ENCODE data around the gene LMNB1. TPM values are rescaled to one million over a fixed set of nuclear protein-coding genes. Genes with fewer than 3 reads are reported as not detected.
A peak's percentile ranks its signal among the peaks of the same experiment; 100 is the strongest.

LMNB1 gene
- total RNA-seq, 1 experiment from 2014 or later: 220 TPM

- H3K36me3 Mint-ChIP-seq: peaks cover 27% of the 10 kb centered on the region
- H3K9me3 Mint-ChIP-seq: peaks cover 3% of the 10 kb centered on the region; the same call in 1 of the 2 replicates
- ChIA-PET POLR2A (no interaction called here), CTCF (interaction anchor here (1.0 to 2.0 kb wide), 4 partner anchors 22 to 142 kb away, joined by 3 to 8 read pairs (median 4); no protein-coding TSS in a partner anchor)
- TF ChIP-seq SP1 (CRISPR knock-in tag; conservative IDR thresholded peaks at IDR 0.05): no peak
- TF ChIP-seq PREB (CRISPR knock-in tag; IDR thresholded peaks at IDR 0.05; ENCODE audit: borderline replicate concordance): no peak
- TF ChIP-seq ZNF416 (CRISPR knock-in tag; IDR thresholded peaks at IDR 0.05): no peak
- no peak for TF ChIP-seq ZNF281 (CRISPR knock-in tag; IDR thresholded peaks at IDR 0.05)
- TF ChIP-seq MXD4 (CRISPR knock-in tag; IDR thresholded peaks at IDR 0.05; ENCODE audit: borderline replicate concordance): no peak
- TF ChIP-seq GRHL2 (CRISPR knock-in tag; IDR thresholded peaks at IDR 0.05; ENCODE audit: insufficient replicate concordance, severe bottlenecking): no peak
- TF ChIP-seq NR2C2 (CRISPR knock-in tag; IDR thresholded peaks at IDR 0.05): no peak
- no peak for TF ChIP-seq E2F1 (CRISPR knock-in tag; IDR thresholded peaks at IDR 0.05)
- no peak for TF ChIP-seq E2F4 (CRISPR knock-in tag; IDR thresholded peaks at IDR 0.05; ENCODE audit: borderline replicate concordance, low read depth)
- no peak for TF ChIP-seq CREM (CRISPR knock-in tag; IDR thresholded peaks at IDR 0.05)
- TF ChIP-seq SMAD4 (CRISPR knock-in tag; IDR thresholded peaks at IDR 0.05): no peak
- no peak for TF ChIP-seq FOXJ3 (CRISPR knock-in tag; IDR thresholded peaks at IDR 0.05; ENCODE audit: borderline replicate concordance)
- TF ChIP-seq ELF4 (CRISPR knock-in tag; IDR thresholded peaks at IDR 0.05; ENCODE audit: low read depth): no peak
- DNase-seq (ENCODE audit: low spot score) (no peak), ATAC-seq (no peak)
- H3K4me3 Mint-ChIP-seq: no peak overlapping the region
- H3K27ac Mint-ChIP-seq: peak overlapping the region; percentile 45
- no peaks in the 10 kb centered on the region for H3K27me3 Mint-ChIP-seq (ENCODE audit: low read depth)
- peaks cover 15% of the 10 kb centered on the region for H3K4me1 Mint-ChIP-seq
Observed at GRCh38 chr5:126801174-126801991, 24.4 kb downstream of the LMNB1 start.

- no peak overlapping the region for H3K4me3 Mint-ChIP-seq
- CTCF ChIA-PET: interaction anchor here (1.3 to 2.0 kb wide), 2 partner anchors 23 to 143 kb away, joined by 4 to 8 read pairs; no protein-coding TSS in a partner anchor
- peaks cover 15% of the 10 kb centered on the region for H3K4me1 Mint-ChIP-seq
- H3K27me3 Mint-ChIP-seq (ENCODE audit: low read depth): no peaks in the 10 kb centered on the region
- H3K27ac Mint-ChIP-seq: peak overlapping the region; percentile 45
- no peak for DNase-seq (ENCODE audit: low spot score)
- POLR2A ChIA-PET: no interaction called here
- no peak for ATAC-seq
- H3K9me3 Mint-ChIP-seq: peaks cover 3% of the 10 kb centered on the region; the same call in 1 of the 2 replicates
- peaks cover 30% of the 10 kb centered on the region for H3K36me3 Mint-ChIP-seq
- TF ChIP-seq NFATC4 (CRISPR knock-in tag; IDR thresholded peaks at IDR 0.05) (no peak), CDX4 (CRISPR knock-in tag; IDR thresholded peaks at IDR 0.05; ENCODE audit: borderline replicate concordance) (no peak), ZNF423 (CRISPR knock-in tag; IDR thresholded peaks at IDR 0.05) (no peak), ZNF532 (CRISPR knock-in tag; IDR thresholded peaks at IDR 0.05; ENCODE audit: borderline replicate concordance) (no peak), MYBL2 (CRISPR knock-in tag; IDR thresholded peaks at IDR 0.05) (no peak), SP1 (CRISPR knock-in tag; conservative IDR thresholded peaks at IDR 0.05) (no peak), ERG (CRISPR knock-in tag; IDR thresholded peaks at IDR 0.05) (no peak), FOXK1 (CRISPR knock-in tag; IDR thresholded peaks at IDR 0.05) (no peak), SMAD4 (CRISPR knock-in tag; IDR thresholded peaks at IDR 0.05) (no peak), ESRRA (CRISPR knock-in tag; IDR thresholded peaks at IDR 0.05; ENCODE audit: borderline replicate concordance) (no peak)
Observed at GRCh38 chr5:126801992-126802294, 25.0 kb downstream of the LMNB1 start.

All from WTC11 (cell line).